ENCODE data around the gene C22orf31. TPM values are rescaled to one million over a fixed set of nuclear protein-coding genes. Genes with fewer than 3 reads are reported as not detected.

Gene C22orf31
- total RNA-seq, 4 donors from 2014 or later = not detected

- no peak for ATAC-seq (ENCODE audit: low FRiP score)
- TF ChIP-seq CTCF (IDR thresholded peaks at IDR 0.05) = no peak
- no peak for DNase-seq (ENCODE audit: low spot score)
Observed at GRCh38 chr22:29082826-29083545, 21.4 kb upstream of the C22orf31 start.

- TF ChIP-seq CTCF (IDR thresholded peaks at IDR 0.05) = no peak
- ATAC-seq (ENCODE audit: low FRiP score) (peak; percentile 34), DNase-seq (ENCODE audit: low spot score) (no peak)
Observed at GRCh38 chr22:29081517-29082236, 20.0 kb upstream of the C22orf31 start.

- no peak for TF ChIP-seq CTCF (IDR thresholded peaks at IDR 0.05)
- no peak for ATAC-seq (ENCODE audit: low FRiP score)
- no peak for DNase-seq (ENCODE audit: low spot score)
Observed at GRCh38 chr22:29080106-29080975, 18.7 kb upstream of the C22orf31 start.

GRCh38 chr22:29079218-29079901 is 17.7 kb upstream of the C22orf31 start:
- ATAC-seq (ENCODE audit: low FRiP score) (no peak), DNase-seq (ENCODE audit: low spot score) (no peak)
- TF ChIP-seq CTCF (IDR thresholded peaks at IDR 0.05) = no peak

- ATAC-seq (ENCODE audit: low FRiP score) = no peak
Observed at GRCh38 chr22:29078869-29079207, 17.2 kb upstream of the C22orf31 start.

More at GRCh38 chr22:29078869-29079207, 17.2 kb upstream of the C22orf31 start:
- TF ChIP-seq CTCF (IDR thresholded peaks at IDR 0.05) = no peak
- no peak for DNase-seq (ENCODE audit: low spot score)
